ENCODE data around the gene LMBRD2.

The LMBRD2 gene

GRCh38 chr5:36105819-36106218 lies 45.9 kb downstream of the LMBRD2 start:
- DNase-seq (ENCODE audit: low read depth), result no peak

DNA sequence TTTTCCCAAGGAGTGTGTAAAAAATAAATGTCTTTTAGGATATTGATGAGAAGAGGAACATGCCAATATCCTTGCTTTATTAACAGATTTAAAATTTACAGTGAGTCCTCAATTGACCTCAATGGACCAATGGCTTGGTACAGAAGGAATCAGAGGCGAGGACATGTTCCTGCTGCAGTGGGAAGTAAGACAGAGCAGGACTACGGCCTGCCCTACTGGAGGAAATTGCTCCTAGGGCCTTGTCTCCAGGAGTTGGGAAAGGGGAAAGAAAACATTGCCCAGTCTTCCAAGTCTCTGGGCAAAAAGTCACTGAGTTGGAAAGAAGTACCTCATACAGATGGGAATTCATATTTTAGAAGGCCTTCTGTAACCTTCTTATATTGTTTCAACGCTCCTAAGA lies 51.9 kb downstream of the LMBRD2 start:
- no peak for DNase-seq (ENCODE audit: low read depth)

DNA sequence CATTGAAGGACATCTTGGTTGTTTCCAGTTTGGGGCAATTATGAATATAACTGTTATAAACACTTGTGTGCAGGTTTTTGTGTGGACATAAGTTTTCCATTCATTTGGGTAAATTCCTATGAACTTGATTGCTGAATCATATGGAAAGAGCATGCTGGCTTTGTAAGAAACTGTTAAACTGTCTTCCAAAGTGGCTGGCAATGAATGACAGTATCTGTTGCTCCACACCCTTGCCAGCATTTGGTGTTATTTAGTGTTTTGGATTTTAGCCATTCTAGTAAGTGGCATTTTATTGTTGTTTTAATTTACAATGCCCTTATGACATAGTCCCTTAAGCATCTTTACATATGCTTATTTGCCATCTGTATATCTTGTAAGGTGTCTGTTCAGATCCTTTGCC lies 55.2 kb downstream of the LMBRD2 start:
- no peak for DNase-seq (ENCODE audit: low read depth)

GRCh38 chr5:36089989-36090388 lies 61.7 kb downstream of the LMBRD2 start:
- DNase-seq (ENCODE audit: low read depth), result no peak

GRCh38 chr5:36079200-36079781 lies 72.4 kb downstream of the LMBRD2 start:
- DNase-seq (ENCODE audit: low read depth), result no peak

DNA sequence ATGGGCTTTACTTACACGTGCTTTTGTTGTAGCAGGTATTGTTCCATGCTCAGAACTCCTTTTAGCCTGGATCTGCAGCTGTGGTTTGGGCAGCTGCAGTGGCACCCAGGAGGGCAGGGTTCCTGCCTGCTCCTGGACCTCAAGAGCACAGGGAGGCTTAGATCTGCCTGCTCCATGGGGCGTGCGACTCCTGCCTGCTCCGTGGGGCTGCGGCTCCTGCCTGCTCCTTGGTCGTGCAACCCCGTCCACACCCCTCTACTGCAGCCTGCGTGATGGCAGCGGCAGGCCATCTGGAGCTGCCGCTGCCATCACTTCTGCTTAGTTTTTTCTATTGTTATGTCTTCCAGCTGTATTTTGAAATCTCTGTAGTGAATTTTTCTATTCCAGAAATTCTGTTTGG lies 73.3 kb downstream of the LMBRD2 start:
- DNase-seq (ENCODE audit: low read depth), result no peak

DNA sequence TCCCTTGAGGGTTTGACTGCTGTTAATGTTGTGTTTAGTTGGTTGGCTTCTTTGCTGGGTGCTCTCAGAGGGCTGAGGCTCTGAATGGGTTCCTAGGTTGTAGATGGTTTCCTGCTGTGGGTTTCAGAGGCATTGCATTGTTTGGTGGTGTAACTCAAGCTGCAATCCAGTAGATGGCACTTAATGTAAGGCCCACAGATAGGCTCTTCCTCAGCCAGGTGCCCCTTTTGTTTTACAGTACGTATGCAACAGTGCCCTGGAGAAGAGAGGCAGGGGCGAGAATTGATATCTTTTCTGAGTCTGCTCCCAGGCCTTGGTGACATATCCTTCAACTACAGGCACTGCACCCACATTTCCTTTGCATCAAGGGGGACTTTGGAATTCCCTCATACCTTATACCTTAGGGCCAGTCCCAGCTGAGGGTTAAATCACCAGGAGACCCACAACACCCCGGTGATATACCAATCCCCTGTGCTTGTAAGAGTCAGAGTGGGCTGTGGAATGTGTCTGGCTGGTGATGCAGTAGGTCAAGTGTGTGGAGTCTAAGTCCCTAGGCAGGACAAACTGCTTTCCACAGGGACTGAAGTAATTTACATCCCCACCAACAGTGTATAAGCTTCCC lies 78.0 kb downstream of the LMBRD2 start:
- no peak for DNase-seq (ENCODE audit: low read depth)

DNA sequence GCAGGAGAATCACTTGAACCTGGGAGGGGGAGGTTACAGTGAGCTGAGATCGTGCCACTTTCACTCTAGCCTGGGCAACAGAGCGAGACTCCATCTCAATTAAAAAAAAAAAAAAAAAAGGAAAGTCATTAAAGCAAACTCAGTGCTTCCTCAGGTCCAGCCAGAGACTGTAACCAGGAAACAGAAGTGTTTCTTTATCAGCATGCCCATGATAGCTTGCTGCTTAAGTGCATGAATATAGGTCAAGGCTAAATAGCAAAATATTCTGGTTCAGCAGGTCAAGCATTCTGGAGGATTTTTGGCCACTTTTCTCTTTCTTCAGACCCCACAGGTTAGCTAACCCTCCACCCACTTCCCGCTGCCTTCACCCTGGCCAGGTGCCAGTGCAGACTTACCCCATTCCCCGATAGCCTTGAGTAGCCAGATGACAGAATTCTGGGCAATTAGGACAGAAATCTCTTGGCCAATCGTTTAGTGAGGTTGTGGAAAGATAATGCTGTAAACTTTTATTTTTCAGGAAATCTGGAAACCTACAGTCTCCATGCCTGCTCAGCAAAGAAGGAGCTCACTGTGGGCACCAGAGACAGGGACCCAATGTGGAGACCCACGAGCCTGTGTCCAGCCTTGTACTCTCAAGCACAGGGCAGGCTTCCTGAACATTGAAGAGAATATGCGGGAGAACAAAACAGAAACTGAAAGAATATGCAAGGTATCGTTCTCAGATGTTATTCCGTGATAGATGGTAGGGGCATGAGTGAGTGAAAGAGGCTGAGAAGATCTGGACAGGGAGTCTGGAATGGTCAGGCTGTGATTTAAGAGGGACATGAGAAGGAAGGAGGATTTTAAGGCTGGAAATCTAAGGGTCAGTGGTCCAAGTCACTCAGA lies 80.8 kb downstream of the LMBRD2 start:
- DNase-seq (ENCODE audit: low read depth), result no peak

DNA sequence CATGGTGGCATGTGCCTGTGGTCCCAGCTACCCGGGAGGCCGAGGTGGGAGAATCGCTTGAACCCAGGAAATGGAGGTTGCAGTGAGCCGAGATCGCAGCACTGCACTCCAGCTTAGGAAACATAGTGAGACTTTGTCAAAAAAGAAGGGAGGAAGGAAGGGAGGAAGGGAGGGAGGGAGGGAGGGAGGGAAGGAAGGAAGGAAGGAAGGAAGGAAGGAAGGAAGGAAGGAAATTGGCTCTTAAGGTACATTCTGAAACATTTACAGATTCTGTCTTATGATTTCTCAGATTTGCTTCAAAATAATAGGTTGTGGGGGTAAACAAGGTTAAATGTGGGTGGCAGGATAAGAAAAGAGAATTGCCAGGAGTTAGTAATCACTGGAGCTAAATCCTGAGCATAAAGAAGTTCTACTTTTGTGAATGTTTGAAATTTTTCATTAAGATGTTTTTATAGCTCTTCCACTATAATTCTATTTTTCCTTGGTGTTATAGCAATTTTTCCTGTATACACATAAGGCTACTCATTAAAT lies 82.9 kb downstream of the LMBRD2 start:
- DNase-seq (ENCODE audit: low read depth), result no peak

GRCh38 chr5:36066540-36067210 lies 85.0 kb downstream of the LMBRD2 start, which contains the start of gene UGT3A2:
Gene UGT3A2 (minus strand): TSS chr5:36066882. CDS start chr5:36066789, 93 bp downstream.
- DNase-seq (ENCODE audit: low read depth), result no peak

GRCh38 chr5:36066001-36066539 lies 85.6 kb downstream of the LMBRD2 start:
- DNase-seq (ENCODE audit: low read depth), result no peak

- DNase-seq (ENCODE audit: low read depth), result no peak
Measured at GRCh38 chr5:36060420-36060887, 91.2 kb downstream of the LMBRD2 start.

- DNase-seq (ENCODE audit: low read depth), result no peak
Measured at GRCh38 chr5:36059571-36060419, 91.9 kb downstream of the LMBRD2 start.

GRCh38 chr5:36058776-36059175 lies 92.9 kb downstream of the LMBRD2 start:
- no peak for DNase-seq (ENCODE audit: low read depth)

GRCh38 chr5:36057386-36057785 lies 94.3 kb downstream of the LMBRD2 start:
- DNase-seq (ENCODE audit: low read depth), result no peak

- no peak for DNase-seq (ENCODE audit: low read depth)
Measured at GRCh38 chr5:36056422-36056821, 95.3 kb downstream of the LMBRD2 start.

- no peak for DNase-seq (ENCODE audit: low read depth)
Measured at GRCh38 chr5:36055984-36056383, 95.7 kb downstream of the LMBRD2 start.

DNA sequence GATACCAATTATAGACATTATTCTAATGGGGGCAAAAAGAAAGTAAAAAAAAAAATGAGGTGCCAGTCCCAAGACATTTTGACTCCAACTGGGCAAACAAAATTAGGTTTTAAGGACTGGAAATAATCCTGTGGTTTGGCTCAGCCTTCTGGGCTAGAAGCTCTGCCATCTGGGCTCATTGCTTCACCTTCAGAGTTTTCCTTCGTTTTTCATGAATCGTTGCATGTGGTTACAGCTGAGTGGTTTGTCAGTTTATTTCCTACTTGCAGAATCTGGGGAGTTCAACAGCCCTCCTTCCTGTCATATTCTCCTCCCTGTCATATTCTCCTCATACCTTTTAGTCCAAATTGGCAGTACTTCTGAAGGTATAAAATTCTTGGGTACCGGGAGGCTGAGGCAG lies 97.0 kb downstream of the LMBRD2 start:
- DNase-seq (ENCODE audit: low read depth), result no peak

DNA sequence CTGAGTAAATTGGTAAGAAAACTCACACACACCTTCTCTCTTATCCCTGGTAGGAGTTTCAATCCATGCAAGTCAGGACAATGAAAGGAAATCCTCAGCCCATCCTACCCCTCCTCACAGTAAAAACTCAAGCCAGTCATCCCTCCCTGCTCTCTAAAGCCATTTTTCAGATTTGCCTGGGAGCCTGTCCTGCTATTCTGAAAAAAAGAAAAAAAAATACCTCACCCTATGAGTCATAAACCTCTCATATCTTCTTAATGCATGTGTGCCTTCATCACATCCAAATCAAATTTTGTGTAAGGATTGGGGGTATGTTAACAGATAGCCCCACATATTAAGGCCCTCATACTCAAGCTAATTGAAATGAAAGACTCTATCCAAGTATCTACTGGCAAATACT lies 99.1 kb downstream of the LMBRD2 start:
- no peak for DNase-seq (ENCODE audit: low read depth)

GRCh38 chr5:36049949-36050348 lies 101.7 kb downstream of the LMBRD2 start:
- DNase-seq (ENCODE audit: low read depth), result no peak

Measured in activated T-cell treated with anti-CD3 and anti-CD28 coated beads for 1 hour (primary cell).